B cell (primary cell): ENCODE data around the gene TMEM18. TPM values are rescaled to one million over a fixed set of nuclear protein-coding genes. Genes with fewer than 3 reads are reported as not detected.

Source experiments
- ATAC-seq: fragments of 200-7000 bp; cut with Tn5 transposase; one replicate; pipeline ENCODE4 v1.10.0; 2021; ENCODE audit warnings: low read depth, mild to moderate bottlenecking, moderate number of reproducible peaks, moderate library complexity
- CTCF ChIA-PET: fragments of 350-600 bp; sonication (Branson Sonifier 250); formaldehyde crosslinking; loops from one replicate; lab custom pipeline; 2021; ENCODE audit warnings: antibody characterized with exemption, inconsistent platforms; lab: Charles Lee
- POLR2A ChIA-PET: fragments of 350-600 bp; sonication (Branson Sonifier 250); formaldehyde crosslinking; loops from one replicate; lab custom pipeline; 2021; ENCODE audit warnings: antibody characterized with exemption; lab: Charles Lee
- DNase-seq: peaks from one replicate; pipeline ENCODE4 v3.0.0; 2013
- H2AFZ ChIP-seq: 2 replicates; pipeline ENCODE4 v1.6.1; 2012; ENCODE audit warnings: mild to moderate bottlenecking, low read depth, low read length; ENCODE audit not compliant: insufficient read depth, poor library complexity, severe bottlenecking
- H3K27ac ChIP-seq, 2 donors: 1 replicate in 1 of 2; 2 replicates in 1 of 2; pipeline ENCODE4 v1.5.1; 2012 to 2013; ENCODE audit warnings: low read length in 2 of 2, mild to moderate bottlenecking in 2 of 2, moderate library complexity in 1 of 2
- H3K27me3 ChIP-seq, 4 experiments: fragments of 200-600 bp in 1 of 4; sonication (generic) in 1 of 4; replicated peaks in 1 of 4; 1 replicate in 2 of 4; 2 replicates in 2 of 4; pipeline versions ENCODE4 v1.6.1 to v1.7.0; 2013 to 2016; ENCODE audit warnings: low read length in 3 of 4, mild to moderate bottlenecking in 2 of 4, mixed read lengths in 1 of 4, moderate library complexity in 1 of 4; ENCODE audit not compliant: insufficient read depth in 4 of 4, control insufficient read depth in 3 of 4; ENCODE audit errors: control extremely low read depth in 1 of 4
- H3K36me3 ChIP-seq, 2 experiments: replicated peaks in 1 of 2; 1 replicate in 1 of 2; 2 replicates in 1 of 2; pipeline versions ENCODE4 v1.6.1 to v1.7.1; 2013; ENCODE audit warnings: low read length in 1 of 2; ENCODE audit not compliant: insufficient read depth in 2 of 2, control insufficient read depth in 1 of 2; ENCODE audit errors: control extremely low read depth in 1 of 2, extremely low read depth in 1 of 2
- H3K4me1 ChIP-seq, 2 donors: fragments of 200-600 bp in 1 of 2; sonication (generic) in 1 of 2; 1 replicate in 1 of 2; 2 replicates in 1 of 2; pipeline versions ENCODE4 v1.5.1 to v1.6.1; 2013 to 2017; ENCODE audit warnings: low read length in 2 of 2; ENCODE audit not compliant: control insufficient read depth in 2 of 2, insufficient read depth in 2 of 2
- H3K4me2 ChIP-seq: replicated peaks from 2 replicates; pipeline ENCODE3; 2012; ENCODE audit warnings: mild to moderate bottlenecking, low read depth, low read length; ENCODE audit not compliant: poor library complexity, severe bottlenecking
- H3K4me3 ChIP-seq, 5 experiments: fragments of 200-600 bp in 1 of 5; sonication (generic) in 1 of 5; 1 replicate in 3 of 5; 2 replicates in 2 of 5; pipeline versions ENCODE4 v1.5.1 to v1.7.0; 2011 to 2016; ENCODE audit warnings: low read length in 4 of 5, mild to moderate bottlenecking in 4 of 5, low read depth in 2 of 5, control low read depth in 1 of 5, moderate library complexity in 1 of 5; ENCODE audit not compliant: insufficient read depth in 1 of 5; ENCODE audit errors: control extremely low read depth in 1 of 5, extremely low read depth in 1 of 5
- H3K79me2 ChIP-seq: fragments of 200-600 bp; sonication (generic); one replicate; pipeline ENCODE4 v1.6.0; 2016; ENCODE audit warnings: low read length; ENCODE audit not compliant: control insufficient read depth, insufficient read depth
- H3K9ac ChIP-seq: fragments of 200-600 bp; sonication (generic); 2 replicates; pipeline ENCODE4 v1.6.1; 2017; ENCODE audit warnings: mild to moderate bottlenecking, low read length, moderate library complexity
- H3K9me3 ChIP-seq, 3 donors: one replicate each; pipeline versions ENCODE4 v1.6.1 to v1.7.1; 2013; ENCODE audit warnings: low read length in 2 of 3; ENCODE audit not compliant: control insufficient read depth in 2 of 3, insufficient read depth in 1 of 3; ENCODE audit errors: control extremely low read depth in 1 of 3
- H4K20me1 ChIP-seq: 2 replicates; pipeline ENCODE4 v1.6.0; 2012; ENCODE audit warnings: mild to moderate bottlenecking, low read length; ENCODE audit not compliant: insufficient read depth, control insufficient read depth, poor library complexity, severe bottlenecking
- H3K27ac Mint-ChIP-seq: one replicate; pipeline ENCODE4 v1.8.0; 2021; ENCODE audit warnings: mixed read lengths
- H3K27me3 Mint-ChIP-seq: one replicate; pipeline ENCODE4 v1.8.0; 2021; ENCODE audit warnings: mixed read lengths
- H3K4me1 Mint-ChIP-seq: one replicate; pipeline ENCODE4 v1.8.0; 2021; ENCODE audit warnings: mixed read lengths
- H3K4me3 Mint-ChIP-seq: one replicate; pipeline ENCODE4 v1.8.0; 2021; ENCODE audit warnings: mixed read lengths
- H3K9me3 Mint-ChIP-seq: one replicate; pipeline ENCODE4 v1.8.0; 2022; ENCODE audit warnings: mixed read lengths; ENCODE audit not compliant: insufficient read depth
- EZH2 ChIP-seq: IDR thresholded peaks from 2 replicates; pipeline ENCODE4 v1.6.1; 2012; ENCODE audit warnings: borderline replicate concordance, low read depth, mild to moderate bottlenecking, moderate library complexity, low read length; ENCODE audit not compliant: insufficient read depth, poor library complexity, severe bottlenecking
- WGBS: methylation state at CpG from one replicate; pipeline ENCODE4 v1.1.5; 2013; ENCODE audit warnings: missing lambda C conversion rate; ENCODE audit not compliant: insufficient coverage; 5-methylcytosine and 5-hydroxymethylcytosine counted together
- intact Hi-C: fragments of 100-400 bp; cut with micrococcal nuclease; formaldehyde crosslinking; loops from one replicate; pipeline ENCODE4 v1.10.0; 2022
- polyA plus RNA-seq: library from polyadenylated mRNA; depleted of rRNA; stranded (reverse); fragments of >200 nt; gene quantifications from 2 replicates; pipeline ENCODE4 v1.2.3, GENCODE V29; 2012
- total RNA-seq, 2 donors: library from RNA; stranded (reverse); fragments of 120-200 nt in 1 of 2; gene quantifications; 1 replicate in 1 of 2; 2 replicates in 1 of 2; pipeline versions ENCODE4 v1.2.3 to v1.2.4, GENCODE V29; 2013 to 2022
- TF ChIP-seq, protein P1 (sequence below): fragments of 200-600 bp; IDR thresholded peaks from one replicate; pipeline ENCODE4 v1.8.0; 2022; ENCODE audit warnings: antibody characterized with exemption, mild to moderate bottlenecking

The TMEM18 gene
- total and polyA plus RNA-seq, 2 donors (not counting 1 experiment from before 2014, with no cell fraction given): 14.4 to 38.5 TPM

DNA sequence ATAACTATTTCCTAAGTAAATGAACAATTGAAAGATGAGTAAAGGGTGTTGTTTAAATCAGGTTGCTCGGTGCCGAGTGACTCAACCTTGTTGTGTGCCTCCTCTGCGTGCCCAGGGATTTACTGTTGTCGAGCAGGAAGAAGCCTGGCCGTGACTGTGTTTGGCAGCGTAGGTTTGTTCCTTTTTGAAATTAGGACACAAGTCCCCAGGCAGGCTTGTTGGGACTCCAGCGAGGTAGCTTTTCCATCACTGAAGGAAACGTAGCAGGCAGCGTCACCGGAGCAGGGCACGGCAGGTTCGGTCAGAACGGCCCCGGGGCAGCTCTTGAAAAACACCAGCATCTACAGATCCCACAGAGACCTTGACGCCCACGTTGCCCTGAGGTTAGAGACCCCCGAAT lies 48.6 kb downstream of the TMEM18 start:
- 85% methylated on average over 13 of the region's 17 CpGs for WGBS
- Histone ChIP-seq H3K27me3 (no peaks in the 10 kb centered on the region), H3K27ac (no peak overlapping the region), H3K36me3 (no peaks in the 10 kb centered on the region), H2AFZ (no peak overlapping the region), H3K9ac (no peak overlapping the region), H3K4me3 (no peak overlapping the region), H4K20me1 (no peaks in the 10 kb centered on the region), H3K9me3 (peaks cover 0 to 2% (median 0%) of the 10 kb centered on the region in 3 donors), H3K4me2 (no peak overlapping the region), H3K4me1 (no peaks in the 10 kb centered on the region), H3K79me2 (no peaks in the 10 kb centered on the region)
- TF ChIP-seq EZH2: no peak
- TF ChIP-seq, protein P1, sequence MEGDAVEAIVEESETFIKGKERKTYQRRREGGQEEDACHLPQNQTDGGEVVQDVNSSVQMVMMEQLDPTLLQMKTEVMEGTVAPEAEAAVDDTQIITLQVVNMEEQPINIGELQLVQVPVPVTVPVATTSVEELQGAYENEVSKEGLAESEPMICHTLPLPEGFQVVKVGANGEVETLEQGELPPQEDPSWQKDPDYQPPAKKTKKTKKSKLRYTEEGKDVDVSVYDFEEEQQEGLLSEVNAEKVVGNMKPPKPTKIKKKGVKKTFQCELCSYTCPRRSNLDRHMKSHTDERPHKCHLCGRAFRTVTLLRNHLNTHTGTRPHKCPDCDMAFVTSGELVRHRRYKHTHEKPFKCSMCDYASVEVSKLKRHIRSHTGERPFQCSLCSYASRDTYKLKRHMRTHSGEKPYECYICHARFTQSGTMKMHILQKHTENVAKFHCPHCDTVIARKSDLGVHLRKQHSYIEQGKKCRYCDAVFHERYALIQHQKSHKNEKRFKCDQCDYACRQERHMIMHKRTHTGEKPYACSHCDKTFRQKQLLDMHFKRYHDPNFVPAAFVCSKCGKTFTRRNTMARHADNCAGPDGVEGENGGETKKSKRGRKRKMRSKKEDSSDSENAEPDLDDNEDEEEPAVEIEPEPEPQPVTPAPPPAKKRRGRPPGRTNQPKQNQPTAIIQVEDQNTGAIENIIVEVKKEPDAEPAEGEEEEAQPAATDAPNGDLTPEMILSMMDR: no peak
- DNase-seq (no peak), ATAC-seq (no peak)
- intact Hi-C loops: no loop called here
- Mint-ChIP-seq H3K4me3 (no peak overlapping the region), H3K4me1 (no peaks in the 10 kb centered on the region), H3K27ac (no peak overlapping the region), H3K9me3 (no peaks in the 10 kb centered on the region), H3K27me3 (peaks cover 12% of the 10 kb centered on the region)
- POLR2A ChIA-PET: no interaction called here
- CTCF ChIA-PET: no interaction called here

DNA sequence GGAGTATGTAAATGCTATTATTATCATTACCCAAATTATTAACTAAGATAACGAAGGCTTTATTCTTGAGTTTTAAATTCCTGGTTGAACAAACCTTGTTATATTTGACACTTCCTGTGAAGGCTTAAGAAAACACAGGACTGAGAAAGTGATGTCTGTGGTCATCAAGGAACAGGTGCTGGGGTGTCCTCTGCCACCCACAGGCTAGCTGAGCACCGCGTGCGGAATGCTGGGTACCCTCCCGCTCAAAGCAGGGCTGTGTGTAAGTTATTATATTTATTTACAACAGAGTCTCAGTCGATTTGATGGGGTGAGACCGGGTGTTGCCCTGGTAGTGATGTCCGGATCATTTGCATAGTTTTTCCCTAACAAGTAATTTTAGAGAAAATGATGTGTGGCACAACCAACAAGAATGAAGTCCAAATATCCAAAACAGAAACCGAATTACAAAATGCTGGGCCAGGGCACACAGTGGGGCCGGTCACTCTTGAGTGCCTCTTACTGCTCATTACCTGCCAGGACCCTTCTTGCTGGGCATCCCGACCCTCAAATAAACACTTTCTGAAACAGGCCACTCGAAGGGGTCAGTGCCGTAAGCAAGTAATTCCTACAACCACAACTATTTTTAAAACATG lies 49.2 kb downstream of the TMEM18 start:
- no peak overlapping the region for H3K9ac ChIP-seq
- TF ChIP-seq, protein P1: no peak
- TF ChIP-seq EZH2: no peak
- CTCF ChIA-PET: no interaction called here
- Mint-ChIP-seq H3K4me3 (no peak overlapping the region), H3K4me1 (no peaks in the 10 kb centered on the region), H3K27ac (no peak overlapping the region), H3K27me3 (peaks cover 8% of the 10 kb centered on the region), H3K9me3 (no peaks in the 10 kb centered on the region)
- no peak overlapping the region for H2AFZ ChIP-seq
- H3K9me3 ChIP-seq: peaks cover 0 to 2% (median 0%) of the 10 kb centered on the region in 3 donors
- no peaks in the 10 kb centered on the region for H3K79me2 ChIP-seq
- POLR2A ChIA-PET: no interaction called here
- intact Hi-C loops: no loop called here
- no peak for ATAC-seq
- no peak overlapping the region for H3K4me3 ChIP-seq
- 79% methylated on average over 2 of the region's 13 CpGs for WGBS
- no peaks in the 10 kb centered on the region for H3K27me3 ChIP-seq
- H3K4me2 ChIP-seq: no peak overlapping the region
- no peak for DNase-seq
- H3K4me1 ChIP-seq: no peaks in the 10 kb centered on the region
- no peaks in the 10 kb centered on the region for H4K20me1 ChIP-seq
- H3K27ac ChIP-seq: no peak overlapping the region
- H3K36me3 ChIP-seq: no peaks in the 10 kb centered on the region
